ENCODE data around the gene VPS54.

VPS54 gene, protein sequence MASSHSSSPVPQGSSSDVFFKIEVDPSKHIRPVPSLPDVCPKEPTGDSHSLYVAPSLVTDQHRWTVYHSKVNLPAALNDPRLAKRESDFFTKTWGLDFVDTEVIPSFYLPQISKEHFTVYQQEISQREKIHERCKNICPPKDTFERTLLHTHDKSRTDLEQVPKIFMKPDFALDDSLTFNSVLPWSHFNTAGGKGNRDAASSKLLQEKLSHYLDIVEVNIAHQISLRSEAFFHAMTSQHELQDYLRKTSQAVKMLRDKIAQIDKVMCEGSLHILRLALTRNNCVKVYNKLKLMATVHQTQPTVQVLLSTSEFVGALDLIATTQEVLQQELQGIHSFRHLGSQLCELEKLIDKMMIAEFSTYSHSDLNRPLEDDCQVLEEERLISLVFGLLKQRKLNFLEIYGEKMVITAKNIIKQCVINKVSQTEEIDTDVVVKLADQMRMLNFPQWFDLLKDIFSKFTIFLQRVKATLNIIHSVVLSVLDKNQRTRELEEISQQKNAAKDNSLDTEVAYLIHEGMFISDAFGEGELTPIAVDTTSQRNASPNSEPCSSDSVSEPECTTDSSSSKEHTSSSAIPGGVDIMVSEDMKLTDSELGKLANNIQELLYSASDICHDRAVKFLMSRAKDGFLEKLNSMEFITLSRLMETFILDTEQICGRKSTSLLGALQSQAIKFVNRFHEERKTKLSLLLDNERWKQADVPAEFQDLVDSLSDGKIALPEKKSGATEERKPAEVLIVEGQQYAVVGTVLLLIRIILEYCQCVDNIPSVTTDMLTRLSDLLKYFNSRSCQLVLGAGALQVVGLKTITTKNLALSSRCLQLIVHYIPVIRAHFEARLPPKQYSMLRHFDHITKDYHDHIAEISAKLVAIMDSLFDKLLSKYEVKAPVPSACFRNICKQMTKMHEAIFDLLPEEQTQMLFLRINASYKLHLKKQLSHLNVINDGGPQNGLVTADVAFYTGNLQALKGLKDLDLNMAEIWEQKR

GRCh38 chr2:64019083-64019974 is at the start of gene VPS54:
TSS of gene VPS54 (minus strand) at chr2:64019428. CDS start at chr2:63983999, 35,429 bp downstream.
- FAIRE-seq, result no peak

- no peak for FAIRE-seq
Observed at GRCh38 chr2:64067326-64067725, 48.1 kb upstream of the VPS54 start.

DNA sequence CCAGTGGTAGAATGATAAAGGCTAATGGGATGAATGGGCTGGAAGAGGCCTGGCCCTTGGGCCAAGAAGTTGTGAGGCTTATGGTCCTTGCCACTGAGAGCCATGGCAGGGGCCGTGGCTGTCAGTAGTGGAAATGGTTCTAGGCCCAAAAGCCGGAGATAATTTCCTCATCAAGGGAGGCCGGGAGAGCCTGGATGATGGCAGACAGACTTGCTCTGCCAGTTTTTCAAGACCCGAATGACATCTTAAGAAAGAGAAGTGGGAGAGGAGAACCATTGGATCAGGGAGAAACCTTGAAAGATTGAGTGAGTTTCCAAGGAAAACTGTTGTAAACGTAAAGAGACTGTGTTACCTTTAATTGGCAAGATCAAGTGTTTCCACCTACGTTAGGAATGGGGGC is 46.3 kb upstream of the VPS54 start:
- FAIRE-seq, result no peak

DNA sequence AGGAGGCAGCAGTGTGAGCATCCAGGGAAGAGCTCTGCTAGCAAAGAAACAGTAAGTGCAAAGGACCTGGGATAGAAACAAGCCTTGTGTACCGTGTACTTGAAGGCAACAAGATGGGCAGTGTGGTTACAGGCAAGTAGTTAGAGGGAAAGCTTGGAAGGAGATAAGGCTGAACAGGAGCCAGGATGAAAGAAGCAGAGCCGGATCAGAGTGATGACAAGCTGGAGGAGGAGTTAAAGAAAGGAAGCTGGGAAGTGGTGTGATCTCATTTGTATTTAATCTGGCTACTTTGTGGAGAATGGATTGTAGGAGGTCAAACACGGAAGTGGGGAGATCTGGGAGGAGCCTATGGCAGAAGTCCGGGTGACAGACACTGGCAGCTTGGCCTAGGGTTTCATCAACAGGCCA is 44.7 kb upstream of the VPS54 start:
- no peak for FAIRE-seq

DNA sequence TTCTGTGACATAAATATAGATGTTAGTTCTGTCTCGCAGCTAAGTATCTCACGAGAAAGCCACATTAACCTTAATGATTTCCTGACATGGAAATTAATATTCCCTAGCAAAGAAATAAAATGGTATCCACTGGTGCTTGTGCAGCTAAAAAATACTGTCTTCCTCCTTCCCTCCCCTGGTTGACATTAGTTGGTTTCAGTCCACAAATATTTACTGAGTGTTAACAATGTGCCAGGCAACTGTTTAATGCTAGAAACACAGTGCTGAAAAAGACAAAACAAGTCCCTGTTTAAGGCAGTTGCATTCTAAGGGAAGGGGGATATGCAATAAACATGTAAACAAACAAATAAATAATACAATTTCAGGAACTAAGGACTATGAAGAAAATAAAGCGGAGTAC is 44.2 kb upstream of the VPS54 start:
- no peak for FAIRE-seq

DNA sequence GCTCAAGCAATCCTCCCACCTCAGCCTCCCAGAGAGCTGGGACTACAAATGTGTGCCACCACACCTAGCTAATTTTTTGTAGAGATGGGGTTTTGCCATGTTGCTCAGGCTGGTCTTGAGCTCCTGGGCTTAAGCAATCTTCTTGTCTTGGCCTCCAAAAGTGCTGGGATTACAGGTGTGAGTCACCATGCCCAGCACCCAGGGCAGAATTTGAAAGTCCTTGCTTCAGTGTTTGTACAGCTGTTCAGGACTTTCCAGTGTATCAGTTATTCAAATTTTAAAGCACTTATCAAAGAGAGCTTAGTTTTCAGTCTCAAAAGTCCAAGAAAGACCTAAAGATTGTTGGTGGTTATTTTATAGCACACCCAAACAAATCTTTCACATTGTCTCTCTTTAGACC is 43.6 kb upstream of the VPS54 start:
- no peak for FAIRE-seq

DNA sequence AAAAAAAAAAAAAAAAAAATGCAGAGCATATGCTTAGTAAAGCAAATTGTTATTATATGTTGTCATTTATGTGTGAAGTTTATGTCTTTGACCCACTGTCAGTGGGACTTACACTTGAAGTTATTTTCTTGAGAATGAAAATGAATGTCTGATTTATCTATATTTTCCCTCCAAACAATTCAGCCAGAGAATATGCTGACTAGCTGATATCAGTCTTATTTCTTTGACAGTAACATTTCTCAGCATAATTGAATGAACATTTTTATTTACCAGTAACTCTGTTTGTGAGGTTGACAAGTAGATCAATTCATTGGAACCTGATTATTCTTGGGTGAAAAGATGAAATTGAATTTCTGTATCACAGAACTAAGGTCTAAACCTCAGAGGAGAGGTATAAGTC is 40.0 kb upstream of the VPS54 start:
- no peak for FAIRE-seq

DNA sequence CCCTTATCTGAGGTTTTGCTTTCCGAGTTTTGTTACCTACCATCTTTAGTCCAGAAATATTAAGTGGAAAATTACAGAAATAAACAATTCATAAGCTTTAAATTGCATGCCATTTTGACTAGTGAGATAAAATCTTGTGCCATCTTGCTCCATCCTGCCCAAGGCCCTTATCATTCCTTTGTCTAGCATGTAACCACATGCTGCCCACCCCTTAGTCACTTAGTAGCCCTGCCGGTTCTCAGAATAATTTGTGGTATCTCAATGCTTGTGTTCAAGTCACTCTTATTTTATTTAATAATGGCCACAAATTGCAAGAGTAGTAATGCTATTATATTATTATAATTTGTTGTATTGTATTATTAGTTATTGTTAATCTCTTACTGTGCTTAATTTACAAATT is 36.8 kb upstream of the VPS54 start:
- no peak for FAIRE-seq

GRCh38 chr2:64054161-64054915 is 35.1 kb upstream of the VPS54 start:
- no peak for FAIRE-seq

- FAIRE-seq, result no peak
Observed at GRCh38 chr2:64052463-64053241, 33.4 kb upstream of the VPS54 start.

DNA sequence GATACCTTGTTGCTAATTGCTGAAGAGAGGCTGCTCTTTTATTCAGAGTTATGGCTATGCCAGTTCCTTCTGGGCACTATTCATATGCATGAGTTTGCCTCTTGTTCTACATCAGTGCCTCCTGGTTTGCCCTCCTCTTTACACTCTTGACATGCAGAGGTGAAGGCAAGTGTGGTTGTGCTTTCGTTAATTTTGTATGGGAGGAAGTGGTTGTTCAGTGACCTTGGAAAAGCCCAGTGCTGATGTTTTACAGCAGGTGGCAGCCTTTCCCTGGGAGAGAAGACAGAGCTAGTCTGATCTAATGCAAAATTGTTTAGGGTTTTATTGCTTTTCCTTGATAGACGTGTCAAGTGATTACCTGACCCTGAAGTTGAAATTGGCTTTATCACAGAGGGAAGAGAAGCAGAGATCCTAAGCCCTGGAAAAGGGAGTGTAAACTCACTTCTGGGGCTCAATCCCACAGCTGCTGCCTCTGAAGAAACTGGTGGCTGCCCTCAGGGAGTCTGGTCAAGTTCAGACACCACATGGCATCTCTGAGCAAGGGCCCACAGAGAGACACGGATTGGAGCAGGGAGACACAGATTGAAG is 30.5 kb upstream of the VPS54 start:
- no peak for FAIRE-seq

- FAIRE-seq, result no peak
Observed at GRCh38 chr2:64045938-64046337, 26.7 kb upstream of the VPS54 start.

DNA sequence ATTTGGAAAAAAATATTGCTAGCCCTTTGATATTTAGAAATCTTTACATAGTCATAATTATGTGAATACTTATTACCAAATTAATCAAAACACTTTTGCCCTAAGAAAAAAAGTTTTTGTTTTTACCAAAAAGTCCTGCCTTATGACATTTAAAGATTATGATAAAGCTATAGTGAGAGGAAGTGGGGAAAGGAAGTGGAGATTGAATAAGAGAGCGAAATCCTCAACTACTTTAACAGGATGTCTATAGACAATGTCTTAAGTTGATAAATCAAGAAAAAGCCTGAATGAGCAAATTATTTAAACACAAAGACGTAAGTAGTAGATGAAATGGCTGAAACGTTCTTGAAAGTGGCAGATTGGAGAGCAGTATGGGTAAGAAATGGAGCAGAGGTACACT is 20.9 kb upstream of the VPS54 start:
- FAIRE-seq, result no peak

- no peak for FAIRE-seq
Observed at GRCh38 chr2:64036034-64036705, 16.9 kb upstream of the VPS54 start.

DNA sequence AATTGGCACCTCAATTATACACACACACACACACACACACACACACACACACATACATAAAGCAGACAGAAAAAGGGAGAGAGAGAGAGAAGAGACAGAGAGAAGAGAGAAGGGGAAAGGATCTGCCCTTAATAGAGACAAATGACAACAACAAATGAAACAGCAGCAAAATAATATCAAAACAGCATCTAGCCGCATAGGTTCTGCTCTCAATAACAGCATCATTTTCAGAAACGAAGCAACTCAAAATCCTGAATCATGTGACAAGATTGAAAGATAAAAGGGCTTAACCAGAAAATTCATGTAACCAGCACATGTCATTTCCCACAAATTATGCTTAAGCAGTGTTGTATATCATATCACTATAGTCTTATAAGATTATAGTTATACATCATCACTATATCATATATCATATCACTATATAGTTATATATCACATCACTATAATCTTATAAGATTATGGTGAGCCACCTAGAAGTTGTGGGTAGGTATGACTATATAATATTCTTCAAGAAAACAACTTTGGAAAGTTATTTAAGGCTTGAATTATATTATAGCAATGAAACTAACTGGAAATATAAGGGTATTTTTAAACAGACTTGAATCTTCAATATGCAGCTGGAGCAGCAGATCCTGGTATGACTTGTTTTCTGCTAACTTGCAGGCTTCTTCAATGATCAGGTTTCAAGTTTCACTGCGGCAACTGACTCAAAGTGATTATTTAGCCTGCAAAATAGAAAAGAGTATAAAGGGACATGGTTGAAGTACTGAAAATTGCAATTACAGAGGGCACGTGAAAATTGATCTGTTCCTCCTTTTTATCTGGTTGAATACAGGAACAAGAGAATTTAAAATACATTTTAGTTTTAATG is 16.1 kb upstream of the VPS54 start:
- no peak for FAIRE-seq

DNA sequence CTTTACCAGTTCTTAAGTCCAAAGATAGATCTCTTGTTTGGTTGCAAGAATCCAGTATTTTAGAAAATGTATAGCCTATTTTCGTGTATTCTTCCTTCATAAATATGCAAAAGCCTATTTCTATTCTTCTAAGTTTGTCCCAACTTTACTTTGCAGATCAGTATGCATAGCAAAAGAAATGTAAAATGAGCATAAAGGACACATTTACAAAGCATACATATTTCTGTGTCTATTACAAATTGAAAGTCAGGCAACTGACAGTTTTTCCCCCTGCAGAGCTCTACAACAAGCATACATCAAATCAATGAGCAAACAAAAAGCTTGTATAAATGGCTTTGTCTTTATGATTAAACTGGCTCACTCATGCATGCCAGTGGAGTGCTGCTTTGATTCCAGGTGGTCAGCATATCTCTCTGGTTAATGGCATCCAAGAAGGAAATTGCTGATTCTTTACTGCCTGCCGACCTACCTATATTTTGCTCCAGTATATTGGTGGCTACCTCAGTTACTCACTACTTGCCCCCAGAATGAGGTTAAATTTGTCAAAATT is 10.0 kb upstream of the VPS54 start:
- FAIRE-seq, result no peak

GRCh38 chr2:64025741-64026140 is 6.5 kb upstream of the VPS54 start:
- FAIRE-seq, result no peak

DNA sequence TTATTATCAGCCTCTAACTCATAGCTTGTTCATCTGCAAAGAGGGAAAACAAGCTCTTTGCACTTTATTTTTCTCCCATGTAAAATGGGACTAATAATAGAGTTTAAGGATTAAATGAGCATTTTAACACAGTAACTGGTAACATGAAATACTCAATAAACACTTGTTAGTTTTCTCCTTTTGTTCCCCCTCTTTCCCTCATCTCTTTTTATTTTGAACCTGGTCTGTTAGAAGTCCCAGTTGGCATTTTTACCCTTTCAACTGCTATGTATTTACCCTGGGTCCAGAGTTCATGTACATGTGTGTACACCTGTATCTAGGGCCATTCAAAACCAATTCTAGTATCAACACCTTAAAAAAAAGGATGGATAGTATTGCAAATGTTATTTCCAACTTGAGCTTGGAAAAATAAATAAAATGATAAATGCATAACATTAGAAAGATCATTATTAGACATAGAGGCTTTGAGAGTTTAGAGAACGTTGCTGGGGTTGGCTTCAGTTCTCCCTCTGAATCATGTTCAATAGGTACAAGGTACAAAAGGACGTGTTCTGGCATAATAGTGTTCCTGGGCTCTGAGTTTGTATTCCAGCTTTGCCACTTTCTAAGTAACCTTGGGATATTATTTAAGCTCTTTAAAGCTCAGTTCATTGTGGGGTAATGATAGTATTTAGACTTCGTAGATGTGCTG is 5.2 kb upstream of the VPS54 start:
- no peak for FAIRE-seq
